ENCODE results near the gene TSPEAR.
A peak's percentile ranks its signal among the peaks of the same experiment; 100 is the strongest.
"Not testable (repeated sequence)": the region's sequence is repeated elsewhere in the genome, so short reads cannot be mapped to it uniquely, and the experiment has no call there.

The TSPEAR gene

GRCh38 chr21:44503006-44503889, 208.1 kb downstream of the TSPEAR start:
- DNase-seq (ENCODE audit: low read depth in 2 of 2), result not testable (repeated sequence)

- DNase-seq (ENCODE audit: low read depth in 2 of 2), result no peak
Measured at GRCh38 chr21:44502171-44502958, 209.0 kb downstream of the TSPEAR start.

DNA sequence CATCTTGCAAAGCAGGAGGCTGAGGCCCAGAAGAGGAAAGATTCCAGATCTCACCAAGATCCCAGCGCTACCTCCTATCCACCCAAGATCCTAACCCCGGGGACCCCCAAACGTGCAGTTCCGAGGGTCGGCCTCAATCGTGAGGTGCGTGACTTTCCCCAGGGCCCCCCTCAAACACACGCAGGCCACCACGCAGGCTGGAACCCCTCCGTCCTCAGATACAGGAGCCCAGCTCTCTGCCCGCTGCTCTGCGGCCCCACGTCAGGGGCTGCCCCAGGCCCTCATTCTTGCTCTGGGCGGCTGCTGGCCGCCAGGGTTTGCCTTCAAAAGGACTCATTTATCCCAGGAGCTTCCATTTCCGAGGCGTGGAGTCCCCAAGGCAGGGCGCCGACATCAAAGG, 211.3 kb downstream of the TSPEAR start:
- no peak for DNase-seq (ENCODE audit: low read depth in 2 of 2)

- no peak for DNase-seq (ENCODE audit: low read depth in 2 of 2)
Measured at GRCh38 chr21:44499631-44500030, 211.7 kb downstream of the TSPEAR start.

- DNase-seq (ENCODE audit: low read depth in 2 of 2), result no peak
Measured at GRCh38 chr21:44499211-44499560, 212.2 kb downstream of the TSPEAR start.

- no peak for DNase-seq (ENCODE audit: low read depth in 2 of 2)
Measured at GRCh38 chr21:44498280-44499210, 212.8 kb downstream of the TSPEAR start.

DNA sequence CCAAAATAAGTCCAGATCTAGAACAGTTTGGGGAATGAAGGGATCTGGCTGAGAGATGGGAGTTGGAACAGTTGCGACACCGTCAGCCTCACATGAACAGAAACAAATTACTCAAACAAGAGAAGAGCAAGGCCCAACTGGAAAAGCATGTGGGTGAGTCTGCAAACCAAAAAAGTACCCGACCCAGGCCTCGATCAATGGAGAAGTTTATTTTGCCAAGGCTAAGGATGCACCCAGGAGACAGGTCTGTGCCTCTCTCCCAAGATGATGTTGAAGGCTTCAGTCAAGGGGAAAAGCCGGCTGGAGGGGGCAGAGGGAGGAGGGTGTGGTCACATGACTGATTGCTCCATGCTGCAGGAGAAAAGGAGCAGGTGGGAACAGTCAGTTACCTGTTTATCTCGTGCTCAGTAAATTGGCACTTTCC, 213.7 kb downstream of the TSPEAR start:
- DNase-seq (ENCODE audit: low read depth in 2 of 2), result no peak

- DNase-seq (ENCODE audit: low read depth in 2 of 2), result no peak
Measured at GRCh38 chr21:44496564-44497550, 214.5 kb downstream of the TSPEAR start.

GRCh38 chr21:44495611-44496563, 215.5 kb downstream of the TSPEAR start:
- DNase-seq (ENCODE audit: low read depth in 2 of 2), result no peak

GRCh38 chr21:44494956-44495355, 216.4 kb downstream of the TSPEAR start:
- DNase-seq (ENCODE audit: low read depth in 2 of 2), result no peak

DNA sequence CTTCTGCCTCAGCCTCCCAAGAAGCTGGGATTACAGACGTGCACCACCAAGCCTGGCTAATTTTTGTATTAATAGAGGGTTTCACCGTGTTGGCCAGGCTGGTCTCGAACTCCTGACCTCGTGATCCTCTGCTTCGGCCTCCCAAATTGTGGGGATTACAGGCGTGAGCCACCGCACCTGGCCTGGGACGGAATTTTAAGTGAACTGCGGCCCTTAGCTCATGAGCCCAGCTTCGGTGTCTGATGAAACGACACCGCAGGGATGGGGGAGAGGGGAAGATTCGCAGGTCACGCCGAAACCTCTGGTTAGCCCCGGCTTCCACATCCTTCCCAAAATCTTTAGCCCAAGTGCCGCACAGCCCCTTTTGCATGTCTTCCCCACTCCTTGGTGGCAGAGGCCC, 217.0 kb downstream of the TSPEAR start:
- DNase-seq (ENCODE audit: low read depth in 2 of 2), result no peak

DNA sequence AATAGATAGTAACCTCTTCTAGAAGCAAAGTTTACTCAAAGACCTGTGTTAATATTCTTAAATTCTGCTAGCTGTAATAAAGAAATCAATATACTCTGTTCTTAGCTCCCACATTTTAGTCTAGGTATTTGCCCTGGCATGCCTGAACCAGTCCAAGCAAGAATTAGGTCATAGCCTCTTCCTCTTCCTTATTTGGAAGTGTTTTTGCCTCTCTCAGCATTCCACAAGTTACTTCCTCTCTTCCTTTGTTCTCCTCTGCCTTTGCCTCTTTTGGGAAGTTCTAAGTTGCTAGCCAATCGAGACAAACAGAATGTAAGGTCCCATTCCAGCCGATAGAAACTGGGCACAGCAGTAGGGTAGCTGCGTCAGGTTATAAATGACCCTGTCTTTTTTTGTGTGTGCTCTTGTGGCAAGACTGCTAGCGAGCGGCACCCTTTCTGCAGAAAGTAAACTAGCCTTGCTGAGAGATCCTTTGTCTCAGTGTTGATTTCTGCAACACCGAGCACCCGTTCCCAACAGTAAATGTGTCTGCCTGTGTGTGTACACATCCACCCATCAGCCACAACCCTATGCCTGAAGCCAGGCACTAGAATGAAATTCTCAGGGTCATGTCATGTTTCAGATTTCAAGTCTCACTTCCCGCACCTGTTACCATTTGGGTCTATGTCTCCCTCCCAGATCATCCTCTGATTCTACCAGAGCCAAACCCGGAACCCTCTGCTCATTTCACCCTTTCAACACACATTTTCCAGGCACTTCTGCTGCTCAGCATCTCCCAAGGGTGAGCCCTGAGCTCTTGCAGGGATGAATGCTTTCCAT, 218.6 kb downstream of the TSPEAR start:
- DNase-seq (ENCODE audit: low read depth in 2 of 2), result no peak

DNA sequence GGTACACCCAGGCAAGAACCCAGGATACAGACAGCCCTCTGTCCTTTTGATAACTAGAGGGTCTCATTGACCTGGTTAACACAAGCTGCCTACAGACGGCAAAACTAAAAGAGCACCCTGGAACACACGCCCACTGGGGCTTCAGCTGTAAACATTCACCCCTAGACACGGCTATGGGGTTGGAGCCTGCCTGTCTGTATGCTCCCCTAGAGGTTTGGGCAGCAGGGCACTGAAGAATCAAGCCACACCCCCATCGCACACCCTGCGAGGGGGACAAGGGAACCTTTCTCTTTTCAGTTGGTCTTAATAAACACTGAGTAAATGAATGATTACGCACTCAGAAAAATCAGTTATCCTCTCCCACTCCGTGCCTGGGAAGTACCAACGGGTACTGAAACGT, 220.6 kb downstream of the TSPEAR start:
- DNase-seq (ENCODE audit: low read depth in 2 of 2), result no peak

GRCh38 chr21:44490405-44490804, 221.0 kb downstream of the TSPEAR start:
- DNase-seq (ENCODE audit: low read depth in 2 of 2), result no peak

- no peak for DNase-seq (ENCODE audit: low read depth in 2 of 2)
Measured at GRCh38 chr21:44489962-44490361, 221.4 kb downstream of the TSPEAR start.

DNA sequence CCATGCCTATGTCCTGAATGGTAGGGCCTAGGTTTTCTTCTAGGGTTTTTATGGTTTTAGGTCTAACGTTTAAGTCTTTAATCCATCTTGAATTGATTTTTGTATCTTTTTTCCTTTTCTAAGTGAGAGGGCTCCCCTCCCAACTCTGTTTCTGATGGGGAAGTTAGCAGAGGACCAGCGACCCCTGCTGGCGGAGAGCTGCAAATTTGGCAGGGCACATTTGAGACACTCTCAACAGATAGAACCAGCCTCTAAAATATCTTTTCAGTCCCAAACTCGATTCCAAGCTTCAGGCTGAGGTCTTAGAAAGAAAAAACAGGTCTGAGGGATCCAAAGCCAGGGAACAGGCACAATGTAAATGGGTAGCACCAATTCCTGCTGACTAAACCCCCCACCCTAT, 223.5 kb downstream of the TSPEAR start:
- peak in 1 of 2 donors; percentile 52 for DNase-seq (ENCODE audit: low read depth in 2 of 2)

- no peak for DNase-seq (ENCODE audit: low read depth in 2 of 2)
Measured at GRCh38 chr21:44486302-44486701, 225.1 kb downstream of the TSPEAR start.

DNA sequence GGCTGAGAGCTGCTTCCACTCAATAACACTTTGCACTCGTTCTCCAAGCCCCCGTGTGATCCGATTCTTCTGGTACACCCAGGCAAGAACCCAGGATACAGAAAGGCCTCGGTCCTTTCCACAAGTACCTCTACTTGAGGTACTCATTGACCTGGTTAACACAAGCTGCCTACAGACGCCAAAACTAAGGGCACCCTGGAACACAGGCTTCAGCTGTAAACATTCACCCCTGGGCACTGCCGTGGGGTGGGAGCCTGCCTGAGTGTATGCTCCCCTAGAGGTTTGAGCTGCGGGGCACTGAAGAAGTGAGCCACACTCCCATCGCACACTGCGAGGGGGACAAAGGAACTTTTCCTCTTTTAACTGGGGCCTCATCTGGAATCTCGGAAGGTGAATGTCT, 225.6 kb downstream of the TSPEAR start:
- DNase-seq (ENCODE audit: low read depth in 2 of 2), result no peak

Measured in stimulated activated CD4-positive, alpha-beta T cell treated with anti-CD3 and anti-CD28 coated beads, Interleukin-1b, Interleukin-23, amount 100 ng/mL, for 4 hours (primary cell).